HepG2 (cell line): ENCODE data around the gene TMC2. TPM values are rescaled to one million over a fixed set of nuclear protein-coding genes. Genes with fewer than 3 reads are reported as not detected.
A peak's percentile ranks its signal among the peaks of the same experiment; 100 is the strongest.

ENCODE experiments used
- CAMTA2 ChIP-seq: sonication (generic); formaldehyde crosslinking; IDR thresholded peaks from 2 replicates; pipeline ENCODE4 v1.4.0; 2020; ENCODE audit warnings: mild to moderate bottlenecking, missing genetic modification reagents, borderline replicate concordance
- CEBPG ChIP-seq: IDR thresholded peaks from 2 replicates; pipeline ENCODE4 v1.6.1; 2016
- FOXA3 ChIP-seq: IDR thresholded peaks from 2 replicates; pipeline ENCODE4 v1.6.1; 2016; ENCODE audit warnings: missing genetic modification reagents, missing compliant biosample characterization
- GABPA ChIP-seq, 2 experiments: IDR thresholded peaks; 2 replicates each; pipeline ENCODE4 v1.6.1; 2011 to 2016; ENCODE audit warnings: low read depth in 2 of 2, low read length in 1 of 2, missing biosample characterization in 1 of 2, missing genetic modification characterization in 1 of 2
- NFIB ChIP-seq: sonication (generic); formaldehyde crosslinking; IDR thresholded peaks from 2 replicates; pipeline ENCODE4 v1.9.0; 2021; ENCODE audit warnings: missing genetic modification reagents, mild to moderate bottlenecking, borderline replicate concordance
- SETDB1 ChIP-seq: sonication (generic); formaldehyde crosslinking; IDR thresholded peaks from 2 replicates; pipeline ENCODE4 v1.5.1; 2020; ENCODE audit warnings: missing genetic modification reagents, mild to moderate bottlenecking, borderline replicate concordance
- SOX6 ChIP-seq, 2 experiments: fragments of 450-650 bp in 1 of 2; sonication (generic) in 1 of 2; formaldehyde crosslinking in 1 of 2; IDR thresholded peaks; 2 replicates each; pipeline versions ENCODE4 v1.4.0 to v1.6.1; 2017 to 2020; ENCODE audit warnings: antibody characterized with exemption in 1 of 2, mild to moderate bottlenecking in 1 of 2, missing genetic modification reagents in 1 of 2
- SP4 ChIP-seq: sonication (generic); formaldehyde crosslinking; IDR thresholded peaks from 2 replicates; pipeline ENCODE4 v1.8.1; 2023; ENCODE audit warnings: mild to moderate bottlenecking, missing genetic modification reagents
- SRF ChIP-seq: IDR thresholded peaks from 2 replicates; pipeline ENCODE4 v1.6.1; 2011; ENCODE audit warnings: mild to moderate bottlenecking, low read depth, low read length, moderate library complexity
- ZMYM3 ChIP-seq: sonication (generic); formaldehyde crosslinking; IDR thresholded peaks from 2 replicates; pipeline ENCODE4 v1.5.1; 2020; ENCODE audit warnings: mild to moderate bottlenecking, missing genetic modification reagents
- ZNF564 ChIP-seq: sonication (generic); formaldehyde crosslinking; IDR thresholded peaks from 2 replicates; pipeline ENCODE4 v1.8.1; 2023; ENCODE audit warnings: mild to moderate bottlenecking, missing genetic modification reagents
- ZNF839 ChIP-seq: sonication (generic); formaldehyde crosslinking; IDR thresholded peaks from 2 replicates; pipeline ENCODE4 v1.4.0; 2020; ENCODE audit warnings: missing genetic modification reagents, mild to moderate bottlenecking, borderline replicate concordance
- ZNF879 ChIP-seq: sonication (generic); formaldehyde crosslinking; IDR thresholded peaks from 2 replicates; pipeline ENCODE4 v1.8.1; 2023; ENCODE audit warnings: missing genetic modification reagents
- polyA plus RNA-seq, 8 experiments: library from polyadenylated mRNA; depleted of rRNA in 3 of 8; stranded (reverse) in 7 of 8; unstranded in 1 of 8; fragments of >200 nt; fragmentation: Illumina TruSeq in 4 of 8; extraction: Trizol in 4 of 8; gene quantifications; 2 replicates each; pipeline versions ENCODE4 v1.2.1 to v1.2.3, GENCODE V29; 2011 to 2016; ENCODE audit warnings: low read depth in 4 of 8, missing spikeins in 1 of 8, mixed read lengths in 1 of 8; ENCODE audit not compliant: insufficient read depth in 1 of 8
- total RNA-seq, 5 experiments: library from RNA; depleted of rRNA; stranded (reverse); fragments of >200 nt; fragmentation: Illumina TruSeq; extraction: Trizol; gene quantifications; 2 replicates each; pipeline ENCODE4 v1.2.3, GENCODE V29; 2016; ENCODE audit warnings: low read depth in 1 of 5
- TF ChIP-seq, protein P1 (sequence below): IDR thresholded peaks from 2 replicates; pipeline ENCODE4 v1.6.1; 2016; ENCODE audit warnings: low read depth, missing genetic modification reagents, missing compliant biosample characterization
- TF ChIP-seq, protein P2 (sequence below): sonication (generic); formaldehyde crosslinking; IDR thresholded peaks from 2 replicates; pipeline ENCODE4 v1.5.1; 2020; ENCODE audit warnings: missing genetic modification reagents, mild to moderate bottlenecking, borderline replicate concordance
- TF ChIP-seq, protein P3 (sequence below): sonication (generic); formaldehyde crosslinking; IDR thresholded peaks from 2 replicates; pipeline ENCODE4 v1.4.0; 2020; ENCODE audit warnings: mild to moderate bottlenecking, missing genetic modification reagents
- TF ChIP-seq, protein P4 (sequence below): sonication (generic); formaldehyde crosslinking; IDR thresholded peaks from 2 replicates; pipeline ENCODE4 v1.5.0; 2020; ENCODE audit warnings: mild to moderate bottlenecking, missing genetic modification reagents
- TF ChIP-seq, protein P5 (sequence below): sonication (generic); formaldehyde crosslinking; IDR thresholded peaks from 2 replicates; pipeline ENCODE4 v1.5.1; 2020; ENCODE audit warnings: mild to moderate bottlenecking, moderate library complexity, missing genetic modification reagents

TMC2 gene
- total and polyA plus RNA-seq, 2 of the 13 experiments (the other 11 are each of a cell fraction or from before 2014, with no cell fraction given), result not detected

DNA sequence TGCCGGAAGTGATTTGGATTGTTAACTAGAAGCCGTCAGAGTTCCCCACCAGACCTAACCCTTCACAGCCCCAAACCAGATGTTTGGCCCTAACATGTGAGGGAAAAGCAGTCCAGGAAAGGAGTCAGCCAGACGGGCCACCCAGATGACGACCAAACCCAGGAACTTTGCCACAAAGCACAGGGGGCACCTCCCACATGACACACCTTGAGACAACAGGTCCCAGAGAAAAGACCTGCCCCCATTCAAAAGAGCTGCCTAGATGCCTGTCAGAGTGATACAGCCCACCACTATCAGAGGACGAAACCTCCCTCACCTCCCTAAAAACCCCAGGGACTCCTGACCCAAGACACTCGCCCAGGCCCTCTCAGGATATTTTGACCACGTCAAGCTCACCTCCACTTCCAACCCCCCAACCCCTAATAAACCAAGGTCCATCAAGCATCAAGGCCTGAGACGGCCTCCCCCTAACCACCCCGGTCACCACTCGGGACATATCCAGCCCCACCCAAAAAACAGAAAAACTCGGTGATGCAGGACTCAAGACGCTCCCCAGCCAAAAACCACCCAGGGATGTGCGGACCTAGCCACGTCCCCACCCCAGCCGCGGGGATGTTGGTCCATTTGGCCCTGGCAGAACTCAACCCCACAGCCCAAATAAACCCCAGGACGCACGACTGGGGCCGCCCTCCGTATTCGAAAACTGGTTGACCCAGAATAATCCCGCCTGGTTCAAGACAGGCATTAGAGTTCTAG is 28.3 kb upstream of the TMC2 start (continued):
- TF ChIP-seq, protein P1, sequence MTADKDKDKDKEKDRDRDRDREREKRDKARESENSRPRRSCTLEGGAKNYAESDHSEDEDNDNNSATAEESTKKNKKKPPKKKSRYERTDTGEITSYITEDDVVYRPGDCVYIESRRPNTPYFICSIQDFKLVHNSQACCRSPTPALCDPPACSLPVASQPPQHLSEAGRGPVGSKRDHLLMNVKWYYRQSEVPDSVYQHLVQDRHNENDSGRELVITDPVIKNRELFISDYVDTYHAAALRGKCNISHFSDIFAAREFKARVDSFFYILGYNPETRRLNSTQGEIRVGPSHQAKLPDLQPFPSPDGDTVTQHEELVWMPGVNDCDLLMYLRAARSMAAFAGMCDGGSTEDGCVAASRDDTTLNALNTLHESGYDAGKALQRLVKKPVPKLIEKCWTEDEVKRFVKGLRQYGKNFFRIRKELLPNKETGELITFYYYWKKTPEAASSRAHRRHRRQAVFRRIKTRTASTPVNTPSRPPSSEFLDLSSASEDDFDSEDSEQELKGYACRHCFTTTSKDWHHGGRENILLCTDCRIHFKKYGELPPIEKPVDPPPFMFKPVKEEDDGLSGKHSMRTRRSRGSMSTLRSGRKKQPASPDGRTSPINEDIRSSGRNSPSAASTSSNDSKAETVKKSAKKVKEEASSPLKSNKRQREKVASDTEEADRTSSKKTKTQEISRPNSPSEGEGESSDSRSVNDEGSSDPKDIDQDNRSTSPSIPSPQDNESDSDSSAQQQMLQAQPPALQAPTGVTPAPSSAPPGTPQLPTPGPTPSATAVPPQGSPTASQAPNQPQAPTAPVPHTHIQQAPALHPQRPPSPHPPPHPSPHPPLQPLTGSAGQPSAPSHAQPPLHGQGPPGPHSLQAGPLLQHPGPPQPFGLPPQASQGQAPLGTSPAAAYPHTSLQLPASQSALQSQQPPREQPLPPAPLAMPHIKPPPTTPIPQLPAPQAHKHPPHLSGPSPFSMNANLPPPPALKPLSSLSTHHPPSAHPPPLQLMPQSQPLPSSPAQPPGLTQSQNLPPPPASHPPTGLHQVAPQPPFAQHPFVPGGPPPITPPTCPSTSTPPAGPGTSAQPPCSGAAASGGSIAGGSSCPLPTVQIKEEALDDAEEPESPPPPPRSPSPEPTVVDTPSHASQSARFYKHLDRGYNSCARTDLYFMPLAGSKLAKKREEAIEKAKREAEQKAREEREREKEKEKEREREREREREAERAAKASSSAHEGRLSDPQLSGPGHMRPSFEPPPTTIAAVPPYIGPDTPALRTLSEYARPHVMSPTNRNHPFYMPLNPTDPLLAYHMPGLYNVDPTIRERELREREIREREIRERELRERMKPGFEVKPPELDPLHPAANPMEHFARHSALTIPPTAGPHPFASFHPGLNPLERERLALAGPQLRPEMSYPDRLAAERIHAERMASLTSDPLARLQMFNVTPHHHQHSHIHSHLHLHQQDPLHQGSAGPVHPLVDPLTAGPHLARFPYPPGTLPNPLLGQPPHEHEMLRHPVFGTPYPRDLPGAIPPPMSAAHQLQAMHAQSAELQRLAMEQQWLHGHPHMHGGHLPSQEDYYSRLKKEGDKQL (CRISPR knock-in tag), result no peak
- no peak; the same call in 1 of the 2 replicates for TF ChIP-seq ZNF564 (CRISPR knock-in tag)
- TF ChIP-seq, protein P2, sequence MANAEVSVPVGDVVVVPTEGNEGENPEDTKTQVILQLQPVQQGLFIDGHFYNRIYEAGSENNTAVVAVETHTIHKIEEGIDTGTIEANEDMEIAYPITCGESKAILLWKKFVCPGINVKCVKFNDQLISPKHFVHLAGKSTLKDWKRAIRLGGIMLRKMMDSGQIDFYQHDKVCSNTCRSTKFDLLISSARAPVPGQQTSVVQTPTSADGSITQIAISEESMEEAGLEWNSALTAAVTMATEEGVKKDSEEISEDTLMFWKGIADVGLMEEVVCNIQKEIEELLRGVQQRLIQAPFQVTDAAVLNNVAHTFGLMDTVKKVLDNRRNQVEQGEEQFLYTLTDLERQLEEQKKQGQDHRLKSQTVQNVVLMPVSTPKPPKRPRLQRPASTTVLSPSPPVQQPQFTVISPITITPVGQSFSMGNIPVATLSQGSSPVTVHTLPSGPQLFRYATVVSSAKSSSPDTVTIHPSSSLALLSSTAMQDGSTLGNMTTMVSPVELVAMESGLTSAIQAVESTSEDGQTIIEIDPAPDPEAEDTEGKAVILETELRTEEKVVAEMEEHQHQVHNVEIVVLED, result no peak
- TF ChIP-seq ZMYM3, result 0 out of 2 replicates have a peak, but pooled peaks have one; percentile 47
- TF ChIP-seq, protein P3, sequence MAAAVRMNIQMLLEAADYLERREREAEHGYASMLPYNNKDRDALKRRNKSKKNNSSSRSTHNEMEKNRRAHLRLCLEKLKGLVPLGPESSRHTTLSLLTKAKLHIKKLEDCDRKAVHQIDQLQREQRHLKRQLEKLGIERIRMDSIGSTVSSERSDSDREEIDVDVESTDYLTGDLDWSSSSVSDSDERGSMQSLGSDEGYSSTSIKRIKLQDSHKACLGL, result no peak
- TF ChIP-seq SETDB1, result no peak
- TF ChIP-seq ZNF839, result no peak
- no peak for TF ChIP-seq CAMTA2 (CRISPR knock-in tag)
- TF ChIP-seq NFIB (CRISPR knock-in tag), result no peak
- TF ChIP-seq SP4, result 0 out of 2 replicates have a peak, but pooled peaks have one; percentile 8
- no peak for TF ChIP-seq CEBPG (CRISPR knock-in tag)
- no peak for TF ChIP-seq ZNF879 (CRISPR knock-in tag)
- TF ChIP-seq SOX6 (IDR thresholded peaks at IDR 0.05), result no peak
- TF ChIP-seq SOX6 (CRISPR knock-in tag; IDR thresholded peaks at IDR 0.05), result no peak
- TF ChIP-seq, protein P4, sequence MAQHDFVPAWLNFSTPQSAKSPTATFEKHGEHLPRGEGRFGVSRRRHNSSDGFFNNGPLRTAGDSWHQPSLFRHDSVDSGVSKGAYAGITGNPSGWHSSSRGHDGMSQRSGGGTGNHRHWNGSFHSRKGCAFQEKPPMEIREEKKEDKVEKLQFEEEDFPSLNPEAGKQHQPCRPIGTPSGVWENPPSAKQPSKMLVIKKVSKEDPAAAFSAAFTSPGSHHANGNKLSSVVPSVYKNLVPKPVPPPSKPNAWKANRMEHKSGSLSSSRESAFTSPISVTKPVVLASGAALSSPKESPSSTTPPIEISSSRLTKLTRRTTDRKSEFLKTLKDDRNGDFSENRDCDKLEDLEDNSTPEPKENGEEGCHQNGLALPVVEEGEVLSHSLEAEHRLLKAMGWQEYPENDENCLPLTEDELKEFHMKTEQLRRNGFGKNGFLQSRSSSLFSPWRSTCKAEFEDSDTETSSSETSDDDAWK (CRISPR knock-in tag), result no peak
- TF ChIP-seq FOXA3 (CRISPR knock-in tag), result no peak
- TF ChIP-seq, protein P5, sequence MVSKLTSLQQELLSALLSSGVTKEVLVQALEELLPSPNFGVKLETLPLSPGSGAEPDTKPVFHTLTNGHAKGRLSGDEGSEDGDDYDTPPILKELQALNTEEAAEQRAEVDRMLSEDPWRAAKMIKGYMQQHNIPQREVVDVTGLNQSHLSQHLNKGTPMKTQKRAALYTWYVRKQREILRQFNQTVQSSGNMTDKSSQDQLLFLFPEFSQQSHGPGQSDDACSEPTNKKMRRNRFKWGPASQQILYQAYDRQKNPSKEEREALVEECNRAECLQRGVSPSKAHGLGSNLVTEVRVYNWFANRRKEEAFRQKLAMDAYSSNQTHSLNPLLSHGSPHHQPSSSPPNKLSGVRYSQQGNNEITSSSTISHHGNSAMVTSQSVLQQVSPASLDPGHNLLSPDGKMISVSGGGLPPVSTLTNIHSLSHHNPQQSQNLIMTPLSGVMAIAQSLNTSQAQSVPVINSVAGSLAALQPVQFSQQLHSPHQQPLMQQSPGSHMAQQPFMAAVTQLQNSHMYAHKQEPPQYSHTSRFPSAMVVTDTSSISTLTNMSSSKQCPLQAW (CRISPR knock-in tag), result no peak
- TF ChIP-seq SRF, result no peak
- no peak for TF ChIP-seq GABPA (IDR thresholded peaks at IDR 0.05; ENCODE audit: low read depth, low read length)
- no peak for TF ChIP-seq GABPA (CRISPR knock-in tag; IDR thresholded peaks at IDR 0.05; ENCODE audit: low read depth)
